ENCODE measurements around the gene KCNJ6. TPM values are rescaled to one million over a fixed set of nuclear protein-coding genes. Genes with fewer than 3 reads are reported as not detected.

Gene KCNJ6
- total RNA-seq, 1 experiment from 2014 or later: not detected

DNA sequence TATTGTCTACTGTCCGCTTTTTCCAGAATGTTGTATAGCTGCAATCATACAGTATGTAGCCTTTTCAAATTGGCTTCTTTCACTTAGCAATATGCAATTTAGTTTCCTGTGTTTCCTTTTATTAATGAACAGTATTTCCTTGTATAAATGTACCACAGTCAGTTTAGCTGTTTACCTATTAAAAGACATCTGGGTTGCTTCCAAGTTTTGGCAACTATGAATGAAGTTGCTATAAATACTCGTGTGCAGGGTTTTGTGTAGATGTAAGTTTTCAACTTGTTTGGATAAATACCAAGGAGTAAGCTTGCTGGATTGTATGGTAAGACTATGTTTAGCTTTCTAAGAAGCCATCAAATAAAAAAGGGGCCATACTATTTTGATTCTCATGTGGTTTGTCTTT, 24.4 kb upstream of the KCNJ6 start:
- Mint-ChIP-seq H3K27me3 (ENCODE audit: insufficient read depth, unreplicated experiment) (peaks cover 9% of the 10 kb centered on the region), H3K4me3 (ENCODE audit: unreplicated experiment) (no peak overlapping the region), H3K27ac (ENCODE audit: unreplicated experiment) (no peak overlapping the region), H3K4me1 (ENCODE audit: low read depth, unreplicated experiment) (no peaks in the 10 kb centered on the region), H3K9me3 (ENCODE audit: unreplicated experiment) (no peaks in the 10 kb centered on the region), H3K36me3 (ENCODE audit: insufficient read depth, unreplicated experiment) (no peaks in the 10 kb centered on the region)
- Histone ChIP-seq H3K4me3 (ENCODE audit: low read depth, low read length) (no peak overlapping the region), H3K4me1 (no peaks in the 10 kb centered on the region), H3K27me3 (replicated peaks; ENCODE audit: control insufficient read depth, insufficient read depth, low read length) (no peaks in the 10 kb centered on the region), H3K36me3 (ENCODE audit: control insufficient read depth, insufficient read depth, low read length) (no peaks in the 10 kb centered on the region), H3K9me3 (no peaks in the 10 kb centered on the region; the same call in 1 of the 2 replicates)
- TF ChIP-seq, protein P1, sequence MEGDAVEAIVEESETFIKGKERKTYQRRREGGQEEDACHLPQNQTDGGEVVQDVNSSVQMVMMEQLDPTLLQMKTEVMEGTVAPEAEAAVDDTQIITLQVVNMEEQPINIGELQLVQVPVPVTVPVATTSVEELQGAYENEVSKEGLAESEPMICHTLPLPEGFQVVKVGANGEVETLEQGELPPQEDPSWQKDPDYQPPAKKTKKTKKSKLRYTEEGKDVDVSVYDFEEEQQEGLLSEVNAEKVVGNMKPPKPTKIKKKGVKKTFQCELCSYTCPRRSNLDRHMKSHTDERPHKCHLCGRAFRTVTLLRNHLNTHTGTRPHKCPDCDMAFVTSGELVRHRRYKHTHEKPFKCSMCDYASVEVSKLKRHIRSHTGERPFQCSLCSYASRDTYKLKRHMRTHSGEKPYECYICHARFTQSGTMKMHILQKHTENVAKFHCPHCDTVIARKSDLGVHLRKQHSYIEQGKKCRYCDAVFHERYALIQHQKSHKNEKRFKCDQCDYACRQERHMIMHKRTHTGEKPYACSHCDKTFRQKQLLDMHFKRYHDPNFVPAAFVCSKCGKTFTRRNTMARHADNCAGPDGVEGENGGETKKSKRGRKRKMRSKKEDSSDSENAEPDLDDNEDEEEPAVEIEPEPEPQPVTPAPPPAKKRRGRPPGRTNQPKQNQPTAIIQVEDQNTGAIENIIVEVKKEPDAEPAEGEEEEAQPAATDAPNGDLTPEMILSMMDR (IDR thresholded peaks at IDR 0.05; ENCODE audit: insufficient read depth in 1 of 2, low read depth in 1 of 2, low read length in 1 of 2, severe bottlenecking in 1 of 2, unreplicated experiment in 1 of 2): no peak
- BruUV-seq (replicated peaks): no TSS peak
- CTCF ChIA-PET: no interaction called here
- POLR2A ChIA-PET: no interaction called here
- intact Hi-C loops (cut with micrococcal nuclease; ENCODE audit: unreplicated experiment): no loop called here
- DNase-seq: no peak

DNA sequence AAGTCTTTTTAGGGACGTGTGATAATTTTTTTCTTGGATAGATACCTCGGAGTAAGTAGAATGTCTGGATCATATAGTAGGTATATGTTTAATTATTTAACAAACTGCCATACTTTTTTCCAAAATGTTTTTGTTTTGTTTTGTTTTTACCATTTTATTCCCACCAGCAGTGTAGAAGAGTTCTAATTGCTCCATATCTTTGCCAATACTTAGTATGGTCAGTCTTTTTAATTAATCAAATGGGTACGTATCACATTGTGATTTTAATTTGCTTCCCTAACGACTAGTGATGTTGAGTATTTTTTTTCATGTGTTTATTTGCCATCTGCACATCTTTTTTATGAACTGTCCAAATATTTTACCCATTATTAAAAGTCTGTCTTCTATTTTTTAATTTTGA, 23.6 kb upstream of the KCNJ6 start:
- Mint-ChIP-seq H3K4me3 (ENCODE audit: unreplicated experiment) (no peak overlapping the region), H3K36me3 (ENCODE audit: insufficient read depth, unreplicated experiment) (no peaks in the 10 kb centered on the region), H3K9me3 (ENCODE audit: unreplicated experiment) (no peaks in the 10 kb centered on the region), H3K27ac (ENCODE audit: unreplicated experiment) (no peak overlapping the region), H3K4me1 (ENCODE audit: low read depth, unreplicated experiment) (no peaks in the 10 kb centered on the region), H3K27me3 (ENCODE audit: insufficient read depth, unreplicated experiment) (peaks cover 9% of the 10 kb centered on the region)
- DNase-seq: no peak
- Histone ChIP-seq H3K9me3 (no peaks in the 10 kb centered on the region; the same call in 1 of the 2 replicates), H3K27me3 (replicated peaks; ENCODE audit: control insufficient read depth, insufficient read depth, low read length) (no peaks in the 10 kb centered on the region), H3K4me3 (ENCODE audit: low read depth, low read length) (no peak overlapping the region), H3K36me3 (ENCODE audit: control insufficient read depth, insufficient read depth, low read length) (no peaks in the 10 kb centered on the region), H3K4me1 (no peaks in the 10 kb centered on the region)
- ChIA-PET CTCF (no interaction called here), POLR2A (no interaction called here)
- TF ChIP-seq, protein P1 (IDR thresholded peaks at IDR 0.05; ENCODE audit: insufficient read depth in 1 of 2, low read depth in 1 of 2, low read length in 1 of 2, severe bottlenecking in 1 of 2, unreplicated experiment in 1 of 2): no peak
- intact Hi-C loops (cut with micrococcal nuclease; ENCODE audit: unreplicated experiment): no loop called here
- no TSS peak for BruUV-seq (replicated peaks)

DNA sequence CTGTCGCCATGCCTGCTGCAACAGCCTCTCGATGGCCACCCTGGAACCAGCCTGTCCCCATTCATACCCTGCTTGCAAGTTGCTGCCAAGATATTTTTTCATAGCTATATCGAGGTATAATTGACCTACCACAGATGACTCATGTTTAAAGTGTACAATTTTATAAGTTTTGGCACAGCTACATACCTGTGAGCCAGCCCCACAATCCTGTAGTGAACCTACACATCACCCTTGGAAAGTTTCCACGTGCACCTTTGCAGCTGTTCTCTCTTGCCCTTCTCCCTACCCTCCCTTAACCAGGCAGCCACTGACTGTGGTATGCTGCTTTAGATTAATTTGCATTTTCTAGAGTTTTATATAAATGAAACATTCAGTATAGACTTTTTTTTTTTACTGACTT, 23.0 kb upstream of the KCNJ6 start:
- no peaks in the 10 kb centered on the region for H3K27me3 ChIP-seq (replicated peaks; ENCODE audit: control insufficient read depth, insufficient read depth, low read length)
- Mint-ChIP-seq H3K4me3 (ENCODE audit: unreplicated experiment) (no peak overlapping the region), H3K36me3 (ENCODE audit: insufficient read depth, unreplicated experiment) (no peaks in the 10 kb centered on the region), H3K4me1 (ENCODE audit: low read depth, unreplicated experiment) (no peaks in the 10 kb centered on the region), H3K27ac (ENCODE audit: unreplicated experiment) (no peak overlapping the region), H3K9me3 (ENCODE audit: unreplicated experiment) (no peaks in the 10 kb centered on the region), H3K27me3 (ENCODE audit: insufficient read depth, unreplicated experiment) (peaks cover 9% of the 10 kb centered on the region)
- H3K4me3 ChIP-seq (ENCODE audit: low read depth, low read length): no peak overlapping the region
- BruUV-seq (replicated peaks): no TSS peak
- TF ChIP-seq, protein P1 (IDR thresholded peaks at IDR 0.05; ENCODE audit: insufficient read depth in 1 of 2, low read depth in 1 of 2, low read length in 1 of 2, severe bottlenecking in 1 of 2, unreplicated experiment in 1 of 2): no peak
- POLR2A ChIA-PET: no interaction called here
- H3K4me1 ChIP-seq: no peaks in the 10 kb centered on the region
- H3K9me3 ChIP-seq: no peaks in the 10 kb centered on the region; the same call in 1 of the 2 replicates
- CTCF ChIA-PET: no interaction called here
- H3K36me3 ChIP-seq (ENCODE audit: control insufficient read depth, insufficient read depth, low read length): no peaks in the 10 kb centered on the region
- intact Hi-C loops (cut with micrococcal nuclease; ENCODE audit: unreplicated experiment): no loop called here
- DNase-seq: no peak

Measured in Caco-2 (cell line).